ENCODE data around the gene LCOR. TPM values are rescaled to one million over a fixed set of nuclear protein-coding genes. Genes with fewer than 3 reads are reported as not detected.

Gene LCOR
- total and polyA plus RNA-seq, 2 of the 13 experiments (the other 11 are each of a cell fraction or from before 2014, with no cell fraction given): 12.4 to 23.7 TPM

- TF ChIP-seq PITX1 (CRISPR knock-in tag; IDR thresholded peaks at IDR 0.05) (peak; percentile 45; the same call in 1 of the 2 replicates), RNF219 (CRISPR knock-in tag; IDR thresholded peaks at IDR 0.05) (no peak), ZNF577 (CRISPR knock-in tag; IDR thresholded peaks at IDR 0.05; ENCODE audit: borderline replicate concordance, low read depth) (no peak), HNRNPH1 (optimal IDR thresholded peaks at IDR 0.05; ENCODE audit: low read depth, low read length) (no peak), HNRNPL (IDR thresholded peaks at IDR 0.05; ENCODE audit: low read depth, low read length) (no peak), BRD4 (CRISPR knock-in tag; IDR thresholded peaks at IDR 0.05) (no peak), ZFX (CRISPR knock-in tag; IDR thresholded peaks at IDR 0.05; ENCODE audit: low read depth) (peak; percentile 64), ZNF143 (CRISPR knock-in tag; IDR thresholded peaks at IDR 0.05) (no peak), PRMT3 (CRISPR knock-in tag; IDR thresholded peaks at IDR 0.05; ENCODE audit: borderline replicate concordance, low read depth) (no peak), MEIS1 (CRISPR knock-in tag; IDR thresholded peaks at IDR 0.05; ENCODE audit: borderline replicate concordance) (no peak), IKZF1 (IDR thresholded peaks at IDR 0.05) (no peak), ZNF749 (CRISPR knock-in tag; IDR thresholded peaks at IDR 0.05; ENCODE audit: borderline replicate concordance) (no peak), ZNF326 (CRISPR knock-in tag; IDR thresholded peaks at IDR 0.05; ENCODE audit: borderline replicate concordance) (no peak), HIC2 (CRISPR knock-in tag; IDR thresholded peaks at IDR 0.05; ENCODE audit: low read depth) (no peak), HIVEP1 (CRISPR knock-in tag; IDR thresholded peaks at IDR 0.05) (no peak), TGIF2 (CRISPR knock-in tag; IDR thresholded peaks at IDR 0.05) (no peak), RBM39 (IDR thresholded peaks at IDR 0.05; ENCODE audit: low read depth, low read length, poor library complexity, severe bottlenecking) (no peak), TSC22D2 (CRISPR knock-in tag; IDR thresholded peaks at IDR 0.05; ENCODE audit: borderline replicate concordance) (peak; percentile 11; the same call in 1 of the 2 replicates), FOXA1 (IDR thresholded peaks at IDR 0.05) (no peak), FOXA1 (CRISPR knock-in tag; IDR thresholded peaks at IDR 0.05) (no peak), SCMH1 (CRISPR knock-in tag; IDR thresholded peaks at IDR 0.05; ENCODE audit: borderline replicate concordance) (no peak)
- TF ChIP-seq, protein P1, sequence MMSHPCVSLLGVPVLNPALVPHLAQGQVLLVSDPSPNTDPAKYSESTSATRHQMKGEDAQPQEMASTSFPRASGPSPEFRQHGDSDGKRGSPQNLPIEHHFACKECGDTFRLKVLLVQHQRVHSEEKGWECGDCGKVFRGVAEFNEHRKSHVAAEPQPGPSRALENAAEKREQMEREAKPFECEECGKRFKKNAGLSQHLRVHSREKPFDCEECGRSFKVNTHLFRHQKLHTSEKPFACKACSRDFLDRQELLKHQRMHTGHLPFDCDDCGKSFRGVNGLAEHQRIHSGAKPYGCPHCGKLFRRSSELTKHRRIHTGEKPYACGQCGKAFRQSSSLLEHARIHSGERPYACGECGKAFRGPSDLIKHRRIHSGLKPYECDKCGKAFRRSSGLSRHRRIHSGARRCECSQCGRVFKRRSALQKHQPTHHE (CRISPR knock-in tag; IDR thresholded peaks at IDR 0.05; ENCODE audit: borderline replicate concordance): no peak
- TF ChIP-seq, protein P2, sequence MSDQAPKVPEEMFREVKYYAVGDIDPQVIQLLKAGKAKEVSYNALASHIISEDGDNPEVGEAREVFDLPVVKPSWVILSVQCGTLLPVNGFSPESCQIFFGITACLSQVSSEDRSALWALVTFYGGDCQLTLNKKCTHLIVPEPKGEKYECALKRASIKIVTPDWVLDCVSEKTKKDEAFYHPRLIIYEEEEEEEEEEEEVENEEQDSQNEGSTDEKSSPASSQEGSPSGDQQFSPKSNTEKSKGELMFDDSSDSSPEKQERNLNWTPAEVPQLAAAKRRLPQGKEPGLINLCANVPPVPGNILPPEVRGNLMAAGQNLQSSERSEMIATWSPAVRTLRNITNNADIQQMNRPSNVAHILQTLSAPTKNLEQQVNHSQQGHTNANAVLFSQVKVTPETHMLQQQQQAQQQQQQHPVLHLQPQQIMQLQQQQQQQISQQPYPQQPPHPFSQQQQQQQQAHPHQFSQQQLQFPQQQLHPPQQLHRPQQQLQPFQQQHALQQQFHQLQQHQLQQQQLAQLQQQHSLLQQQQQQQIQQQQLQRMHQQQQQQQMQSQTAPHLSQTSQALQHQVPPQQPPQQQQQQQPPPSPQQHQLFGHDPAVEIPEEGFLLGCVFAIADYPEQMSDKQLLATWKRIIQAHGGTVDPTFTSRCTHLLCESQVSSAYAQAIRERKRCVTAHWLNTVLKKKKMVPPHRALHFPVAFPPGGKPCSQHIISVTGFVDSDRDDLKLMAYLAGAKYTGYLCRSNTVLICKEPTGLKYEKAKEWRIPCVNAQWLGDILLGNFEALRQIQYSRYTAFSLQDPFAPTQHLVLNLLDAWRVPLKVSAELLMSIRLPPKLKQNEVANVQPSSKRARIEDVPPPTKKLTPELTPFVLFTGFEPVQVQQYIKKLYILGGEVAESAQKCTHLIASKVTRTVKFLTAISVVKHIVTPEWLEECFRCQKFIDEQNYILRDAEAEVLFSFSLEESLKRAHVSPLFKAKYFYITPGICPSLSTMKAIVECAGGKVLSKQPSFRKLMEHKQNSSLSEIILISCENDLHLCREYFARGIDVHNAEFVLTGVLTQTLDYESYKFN (CRISPR knock-in tag; conservative IDR thresholded peaks at IDR 0.05): peak; percentile 65
Observed at GRCh38 chr10:96998329-96998888, 166.3 kb downstream of the LCOR start (continued).
